Body of pancreas (tissue), 4 donors: Measurements from ENCODE around the gene IGF1R. TPM values are rescaled to one million over a fixed set of nuclear protein-coding genes. Genes with fewer than 3 reads are reported as not detected.
"Not testable (repeated sequence)": the region's sequence is repeated elsewhere in the genome, so short reads cannot be mapped to it uniquely, and the experiment has no call there.

ENCODE experiments used
- ATAC-seq: fragments of 150-250 bp; one replicate; pipeline ENCODE4 v1.9.1; 2016
- DNase-seq, 4 donors: peaks; one replicate each; pipeline ENCODE4 v3.0.0-alpha.2; 2019
- H3K27ac ChIP-seq, 4 donors: fragments of 200-600 bp; sonication (generic); 1 replicate in 3 of 4; 2 replicates in 1 of 4; pipeline versions ENCODE4 v1.5.1 to v1.6.1; 2016 to 2019; ENCODE audit warnings: mild to moderate bottlenecking in 1 of 4, mixed read lengths in 1 of 4, moderate library complexity in 1 of 4
- H3K27me3 ChIP-seq, 2 donors: fragments of 200-600 bp; sonication (generic); one replicate each; pipeline ENCODE4 v1.6.0; 2016; ENCODE audit warnings: mild to moderate bottlenecking in 1 of 2
- H3K36me3 ChIP-seq, 2 donors: fragments of 200-600 bp; sonication (generic); replicated peaks in 1 of 2; 2 replicates each; pipeline ENCODE4 v1.5.1; 2016; ENCODE audit warnings: low read depth in 2 of 2; ENCODE audit not compliant: insufficient read depth in 1 of 2
- H3K4me1 ChIP-seq: fragments of 200-600 bp; sonication (generic); one replicate; pipeline ENCODE4 v1.6.0; 2016
- H3K4me3 ChIP-seq, 2 donors: fragments of 200-600 bp; sonication (generic); 1 replicate in 1 of 2; 2 replicates in 1 of 2; pipeline ENCODE4 v1.5.1; 2016 to 2019
- H3K9me3 ChIP-seq, 3 donors: fragments of 200-600 bp; sonication (generic); 1 replicate in 2 of 3; 2 replicates in 1 of 3; pipeline ENCODE4 v1.5.1; 2016
- CTCF ChIP-seq, 7 experiments: fragments of 450-650 bp in 4 of 7; fragments of 200-600 bp in 3 of 7; sonication (generic) in 3 of 7; IDR thresholded peaks; one replicate each; pipeline ENCODE4 v1.5.1; 2016 to 2019; ENCODE audit warnings: antibody characterized with exemption in 7 of 7
- POLR2A ChIP-seq, 3 donors: fragments of 450-650 bp; IDR thresholded peaks; one replicate each; pipeline ENCODE4 v1.6.1; 2016; ENCODE audit warnings: antibody characterized with exemption in 3 of 3, mild to moderate bottlenecking in 2 of 3
- WGBS, 2 donors: methylation state at CpG; one replicate each; pipeline ENCODE4 v1.1.5; 2017; 5-methylcytosine and 5-hydroxymethylcytosine counted together
- intact Hi-C: fragments of 100-400 bp; cut with DNase I; formaldehyde crosslinking; loops from one replicate; pipeline ENCODE4 v1.15.1; 2023
- total RNA-seq, 2 donors: library from RNA; depleted of rRNA; stranded (reverse); fragments of >200 nt; gene quantifications; one replicate each; pipeline ENCODE4 v1.1.0, GENCODE V29; 2016

The IGF1R gene
- total RNA-seq, 2 donors from 2014 or later = 34.8 to 55.7 TPM

DNA sequence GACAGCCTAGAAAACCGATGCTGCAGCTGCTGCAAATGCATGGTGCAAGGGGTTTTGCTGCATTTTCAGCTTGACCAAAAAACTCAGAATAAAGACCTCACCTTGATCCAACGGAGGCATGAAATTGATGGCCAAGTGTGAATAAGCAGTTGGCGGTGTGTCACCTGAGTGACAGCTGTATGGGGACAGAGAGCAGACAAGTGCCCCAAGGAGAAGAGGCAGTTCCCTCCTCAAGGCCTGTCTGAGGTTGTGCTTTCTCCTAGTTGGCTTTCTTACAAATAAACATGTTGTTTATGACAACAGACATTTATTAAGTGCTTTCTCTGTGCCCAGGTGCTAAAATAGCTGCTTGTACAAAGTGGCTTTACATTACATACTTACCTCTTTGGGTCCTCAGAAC is 349.0 kb downstream of the IGF1R start:
- WGBS, 2 donors = 90 to 100% methylated on average over 3 of the region's 3 CpGs

GRCh38 chr15:98997755-98998154 is 349.4 kb downstream of the IGF1R start:
- H3K4me1 ChIP-seq = no peaks in the 10 kb centered on the region
- H3K27ac ChIP-seq = no peak overlapping the region
- 90 to 93% methylated on average over 9 of the region's 9 CpGs for WGBS, 2 donors
- intact Hi-C loops = no loop called here
- DNase-seq (no peak), ATAC-seq (no peak)
- H3K4me3 ChIP-seq = no peak overlapping the region
- H3K36me3 ChIP-seq = no peaks in the 10 kb centered on the region
- TF ChIP-seq POLR2A (IDR thresholded peaks at IDR 0.05) (no peak), CTCF (IDR thresholded peaks at IDR 0.05) (no peak)
- H3K9me3 ChIP-seq = no peaks in the 10 kb centered on the region
- no peaks in the 10 kb centered on the region for H3K27me3 ChIP-seq

More for the DNA sequence above, 349.0 kb downstream of the IGF1R start:
- intact Hi-C loops = no loop called here
- Histone ChIP-seq H3K9me3 (no peaks in the 10 kb centered on the region), H3K27me3 (no peaks in the 10 kb centered on the region), H3K27ac (no peak overlapping the region), H3K4me1 (no peaks in the 10 kb centered on the region), H3K4me3 (no peak overlapping the region), H3K36me3 (no peaks in the 10 kb centered on the region)
- DNase-seq (no peak), ATAC-seq (no peak)
- TF ChIP-seq CTCF (IDR thresholded peaks at IDR 0.05) (no peak), POLR2A (IDR thresholded peaks at IDR 0.05) (no peak)

- Histone ChIP-seq H3K4me3 (no peak overlapping the region), H3K27me3 (no peaks in the 10 kb centered on the region), H3K4me1 (no peaks in the 10 kb centered on the region), H3K36me3 (no peaks in the 10 kb centered on the region), H3K27ac (no peak overlapping the region), H3K9me3 (no peaks in the 10 kb centered on the region)
- DNase-seq (no peak), ATAC-seq (no peak)
- TF ChIP-seq CTCF (IDR thresholded peaks at IDR 0.05) (no peak), POLR2A (IDR thresholded peaks at IDR 0.05) (no peak)
- WGBS, 2 donors = 79 to 87% methylated on average over 3 of the region's 3 CpGs
- intact Hi-C loops = no loop called here
Observed at GRCh38 chr15:98998279-98998678, 349.9 kb downstream of the IGF1R start.

DNA sequence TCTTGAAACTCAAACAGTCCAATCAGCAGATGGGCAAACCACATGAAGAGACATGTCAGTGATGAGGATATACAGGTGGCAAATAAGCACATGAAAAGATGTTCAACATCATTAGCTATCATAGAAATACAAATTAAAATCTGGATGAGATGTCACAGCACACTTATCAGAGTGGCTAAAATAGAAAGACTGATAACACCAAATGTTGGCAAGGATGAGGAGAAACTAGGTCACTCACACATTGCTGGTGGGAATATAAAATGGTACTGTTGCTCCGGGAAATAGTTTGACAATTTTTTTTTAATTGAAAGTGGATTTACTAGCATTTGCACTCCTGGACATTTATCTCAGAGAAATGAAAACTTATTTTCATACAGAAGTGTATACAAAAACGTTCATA is 350.9 kb downstream of the IGF1R start:
- Histone ChIP-seq H3K36me3 (no peaks in the 10 kb centered on the region), H3K9me3 (no peaks in the 10 kb centered on the region), H3K4me1 (no peaks in the 10 kb centered on the region), H3K4me3 (no peak overlapping the region), H3K27me3 (no peaks in the 10 kb centered on the region), H3K27ac (no peak overlapping the region)
- no peak for TF ChIP-seq CTCF (IDR thresholded peaks at IDR 0.05)
- no peak for TF ChIP-seq POLR2A (IDR thresholded peaks at IDR 0.05)
- DNase-seq = no peak
- 64 to 70% methylated on average over 2 of the region's 2 CpGs for WGBS, 2 donors
- intact Hi-C loops = no loop called here
- ATAC-seq = no peak

DNA sequence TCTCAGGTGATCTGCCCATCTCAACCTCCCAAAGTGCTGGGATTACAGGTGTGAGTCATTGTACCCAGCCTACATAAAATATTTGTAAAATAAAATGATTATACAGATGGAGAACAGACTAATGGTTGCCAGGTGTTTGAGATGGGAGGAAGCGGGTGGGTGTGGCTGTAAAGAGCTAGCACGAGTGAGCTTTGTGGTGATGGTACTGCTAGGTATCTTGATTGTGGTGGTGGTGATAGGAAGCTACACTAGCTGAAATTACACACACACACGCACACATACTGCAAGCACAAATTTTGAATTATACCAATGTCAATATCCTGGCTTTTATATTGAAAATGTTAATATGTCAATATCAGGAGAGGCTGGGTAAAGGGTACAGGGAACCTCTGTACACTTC is 353.9 kb downstream of the IGF1R start:
- intact Hi-C loops = no loop called here
- Histone ChIP-seq H3K27ac (no peak overlapping the region), H3K27me3 (no peaks in the 10 kb centered on the region), H3K4me1 (no peaks in the 10 kb centered on the region), H3K9me3 (no peaks in the 10 kb centered on the region), H3K4me3 (no peak overlapping the region), H3K36me3 (no peaks in the 10 kb centered on the region)
- TF ChIP-seq POLR2A (IDR thresholded peaks at IDR 0.05) (no peak), CTCF (IDR thresholded peaks at IDR 0.05) (no peak)
- 81 to 89% methylated on average over 3 of the region's 3 CpGs for WGBS, 2 donors
- DNase-seq (no peak), ATAC-seq (no peak)

GRCh38 chr15:99003317-99003716 is 355.0 kb downstream of the IGF1R start:
- not testable (repeated sequence) for H3K36me3 ChIP-seq, DNase-seq
- 78 to 93% methylated on average over 10 of the region's 10 CpGs for WGBS, 2 donors

GRCh38 chr15:99004998-99005974 is 356.9 kb downstream of the IGF1R start:
- DNase-seq, intact Hi-C loops, H3K4me1 ChIP-seq, H3K9me3 ChIP-seq, H3K27me3 ChIP-seq, H3K36me3 ChIP-seq, H3K4me3 ChIP-seq, ATAC-seq, H3K27ac ChIP-seq: not testable (repeated sequence)
- 63 to 68% methylated on average over 16 to 18 of the region's 38 CpGs for WGBS, 2 donors

More at GRCh38 chr15:99003317-99003716, 355.0 kb downstream of the IGF1R start:
- ATAC-seq, H3K27me3 ChIP-seq, intact Hi-C loops, H3K4me3 ChIP-seq, H3K9me3 ChIP-seq, H3K4me1 ChIP-seq, H3K27ac ChIP-seq: not testable (repeated sequence)
